Right lobe of liver (tissue), 6 donors: ENCODE data around the gene CAMTA1. TPM values are rescaled to one million over a fixed set of nuclear protein-coding genes. Genes with fewer than 3 reads are reported as not detected.

Experiments
- ATAC-seq, 4 donors: fragments of 200-7000 bp; cut with Tn5 transposase; one replicate each; pipeline ENCODE4 v1.9.1; 2020; ENCODE audit warnings: mild to moderate bottlenecking in 4 of 4, moderate library complexity in 4 of 4
- DNase-seq, 3 donors: peaks; one replicate each; pipeline ENCODE4 v3.0.0-alpha.2; 2020
- H3K27ac ChIP-seq, 3 donors: fragments of 200-600 bp; one replicate each; pipeline ENCODE4 v1.8.0; 2022
- H3K27me3 ChIP-seq, 2 donors: fragments of 200-600 bp; one replicate each; pipeline ENCODE4 v1.8.0; 2022
- H3K36me3 ChIP-seq, 4 donors: fragments of 200-600 bp; sonication (generic) in 1 of 4; one replicate each; pipeline versions ENCODE4 v1.5.1 to v1.8.0; 2017 to 2022; ENCODE audit warnings: control low read depth in 1 of 4
- H3K4me1 ChIP-seq, 4 donors: fragments of 200-600 bp; sonication (generic) in 1 of 4; one replicate each; pipeline versions ENCODE4 v1.5.1 to v1.8.0; 2017 to 2022; ENCODE audit warnings: control low read depth in 1 of 4
- H3K4me3 ChIP-seq, 3 donors: fragments of 200-600 bp; one replicate each; pipeline ENCODE4 v1.8.0; 2022
- H3K9me3 ChIP-seq, 4 donors: fragments of 200-600 bp; sonication (generic) in 1 of 4; one replicate each; pipeline versions ENCODE4 v1.5.1 to v1.8.0; 2017 to 2022; ENCODE audit warnings: control low read depth in 1 of 4
- CTCF ChIP-seq, 4 donors: fragments of 200-600 bp in 3 of 4; fragments of 450-650 bp in 1 of 4; IDR thresholded peaks; one replicate each; pipeline versions ENCODE4 v1.5.1 to v1.8.0; 2016 to 2022; ENCODE audit warnings: antibody characterized with exemption in 4 of 4, mild to moderate bottlenecking in 2 of 4
- POLR2A ChIP-seq: fragments of 450-650 bp; IDR thresholded peaks from one replicate; pipeline ENCODE4 v1.6.1; 2017; ENCODE audit warnings: antibody characterized with exemption, mild to moderate bottlenecking
- WGBS: methylation state at CpG from one replicate; pipeline ENCODE4 v1.1.6; 2018; ENCODE audit warnings: low coverage, low lambda C conversion rate; ENCODE audit not compliant: insufficient coverage; ENCODE audit errors: missing lambda C conversion rate; 5-methylcytosine and 5-hydroxymethylcytosine counted together
- intact Hi-C, 2 donors: fragments of 100-400 bp; cut with DNase I; formaldehyde crosslinking; loops; one replicate each; pipeline versions ENCODE4 v1.11.2 to v1.14.1; 2022
- total RNA-seq, 6 experiments: library from RNA; depleted of rRNA in 2 of 6; stranded (reverse); fragments of >200 nt in 2 of 6; fragmentation: NEBNext Ultra II Directional in 3 of 6; extraction: Animal tissue kit (Norgen Biotek cat#: 25700) in 3 of 6; gene quantifications; one replicate each; pipeline versions ENCODE4 v1.1.0 to v1.2.4, GENCODE V29; 2016 to 2023
- donor health status: DM: no; HTN: yes; CAD: no.
- donor health status: DM: no; HTN: no; CAD: no.
- donor health status: DM: no; HTN: no; CAD: no.
- donor health status: DM: no; HTN: yes; CAD: no.
- donor health status: DM: no; HTN: yes; CAD: no.

Gene CAMTA1
- total RNA-seq, 6 experiments from 2014 or later = 32.3 to 49.4 (median 37.2) TPM

GRCh38 chr1:7693662-7694061 lies 908.4 kb downstream of the CAMTA1 start:
- intact Hi-C loops = no loop called here
- Histone ChIP-seq H3K9me3 (no peaks in the 10 kb centered on the region), H3K4me3 (no peak overlapping the region), H3K36me3 (no peaks in the 10 kb centered on the region), H3K27me3 (no peaks in the 10 kb centered on the region), H3K27ac (no peak overlapping the region), H3K4me1 (peaks cover 0 to 5% (median 0%) of the 10 kb centered on the region in 4 donors)
- ATAC-seq = no peak
- no CpG with 5 or more reads among the region's 2 CpGs for WGBS
- no peak for TF ChIP-seq CTCF (IDR thresholded peaks at IDR 0.05)
- no peak for TF ChIP-seq POLR2A
- no peak for DNase-seq

GRCh38 chr1:7694600-7695496 lies 909.6 kb downstream of the CAMTA1 start:
- Histone ChIP-seq H3K9me3 (no peaks in the 10 kb centered on the region), H3K27me3 (no peaks in the 10 kb centered on the region), H3K4me1 (no peaks in the 10 kb centered on the region), H3K27ac (no peak overlapping the region), H3K4me3 (no peak overlapping the region), H3K36me3 (no peaks in the 10 kb centered on the region)
- no peak for TF ChIP-seq CTCF (IDR thresholded peaks at IDR 0.05)
- TF ChIP-seq POLR2A = no peak
- no peak for DNase-seq
- ATAC-seq = no peak
- intact Hi-C loops = no loop called here
- WGBS = 60% methylated on average over 9 of the region's 17 CpGs

- Histone ChIP-seq H3K4me3 (no peak overlapping the region), H3K9me3 (no peaks in the 10 kb centered on the region), H3K27me3 (no peaks in the 10 kb centered on the region), H3K4me1 (no peaks in the 10 kb centered on the region), H3K27ac (no peak overlapping the region), H3K36me3 (no peaks in the 10 kb centered on the region)
- intact Hi-C loops = no loop called here
- WGBS = 67% methylated on average over 5 of the region's 6 CpGs
- DNase-seq (no peak), ATAC-seq (no peak)
- TF ChIP-seq CTCF (IDR thresholded peaks at IDR 0.05) = no peak
Measured at GRCh38 chr1:7695497-7696117, 910.4 kb downstream of the CAMTA1 start.

GRCh38 chr1:7698641-7699040 lies 913.4 kb downstream of the CAMTA1 start:
- Histone ChIP-seq H3K9me3 (no peaks in the 10 kb centered on the region), H3K36me3 (no peaks in the 10 kb centered on the region), H3K27ac (no peak overlapping the region), H3K27me3 (no peaks in the 10 kb centered on the region), H3K4me1 (no peaks in the 10 kb centered on the region), H3K4me3 (no peak overlapping the region)
- 79% methylated on average over 6 of the region's 7 CpGs for WGBS
- DNase-seq = no peak
- no peak for TF ChIP-seq CTCF (IDR thresholded peaks at IDR 0.05)
- TF ChIP-seq POLR2A = no peak
- intact Hi-C loops = no loop called here
- ATAC-seq = no peak
